ENCODE data around the gene RBBP8NL. TPM values are rescaled to one million over a fixed set of nuclear protein-coding genes. Genes with fewer than 3 reads are reported as not detected.
A peak's percentile ranks its signal among the peaks of the same experiment; 100 is the strongest.

Gene RBBP8NL
- total and polyA plus RNA-seq, 2 of the 8 experiments (the other 6 are each of a cell fraction or from before 2014, with no cell fraction given): 0.43 to 0.48 TPM

DNA sequence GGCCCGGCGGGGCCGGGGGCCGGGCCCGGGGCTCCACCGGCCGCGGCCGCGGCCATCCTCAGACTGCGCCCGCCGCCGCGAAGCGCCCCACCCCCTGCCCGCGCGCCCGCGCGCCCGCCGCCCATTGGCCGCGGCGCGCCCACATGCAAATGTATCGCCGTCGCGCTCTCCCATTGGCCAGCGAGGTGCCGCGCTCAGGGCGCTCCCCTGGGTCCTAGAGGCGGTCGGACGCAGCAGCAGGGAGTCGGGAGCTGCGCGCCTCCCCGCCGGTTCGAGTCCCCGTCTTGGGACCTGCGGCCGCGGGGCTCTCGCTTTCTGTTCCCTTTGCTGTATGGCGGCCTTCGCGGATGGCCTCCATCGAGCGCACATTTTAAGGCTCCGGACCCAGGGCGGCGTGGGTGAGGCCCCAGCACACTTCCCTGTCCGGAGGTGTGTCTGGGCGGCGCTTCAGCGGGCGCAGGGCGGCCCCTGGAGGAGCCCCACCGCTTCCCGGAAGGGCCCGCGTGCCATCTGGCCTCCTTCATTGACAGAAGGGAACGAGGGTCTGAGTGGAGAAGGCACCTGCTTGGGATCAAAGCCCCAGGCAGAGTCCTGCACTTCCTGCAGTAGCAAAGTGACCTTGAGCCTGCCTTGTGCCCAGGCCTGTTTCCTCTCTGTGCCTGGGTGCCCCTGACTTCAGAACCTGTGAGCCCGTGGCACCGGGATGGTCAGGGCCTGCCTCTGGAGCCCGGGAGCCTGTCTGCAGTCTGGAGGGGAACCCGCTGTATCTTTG is 19.9 kb downstream of the RBBP8NL start, which contains the start of gene CABLES2 (continued):
- TF ChIP-seq, protein P1, sequence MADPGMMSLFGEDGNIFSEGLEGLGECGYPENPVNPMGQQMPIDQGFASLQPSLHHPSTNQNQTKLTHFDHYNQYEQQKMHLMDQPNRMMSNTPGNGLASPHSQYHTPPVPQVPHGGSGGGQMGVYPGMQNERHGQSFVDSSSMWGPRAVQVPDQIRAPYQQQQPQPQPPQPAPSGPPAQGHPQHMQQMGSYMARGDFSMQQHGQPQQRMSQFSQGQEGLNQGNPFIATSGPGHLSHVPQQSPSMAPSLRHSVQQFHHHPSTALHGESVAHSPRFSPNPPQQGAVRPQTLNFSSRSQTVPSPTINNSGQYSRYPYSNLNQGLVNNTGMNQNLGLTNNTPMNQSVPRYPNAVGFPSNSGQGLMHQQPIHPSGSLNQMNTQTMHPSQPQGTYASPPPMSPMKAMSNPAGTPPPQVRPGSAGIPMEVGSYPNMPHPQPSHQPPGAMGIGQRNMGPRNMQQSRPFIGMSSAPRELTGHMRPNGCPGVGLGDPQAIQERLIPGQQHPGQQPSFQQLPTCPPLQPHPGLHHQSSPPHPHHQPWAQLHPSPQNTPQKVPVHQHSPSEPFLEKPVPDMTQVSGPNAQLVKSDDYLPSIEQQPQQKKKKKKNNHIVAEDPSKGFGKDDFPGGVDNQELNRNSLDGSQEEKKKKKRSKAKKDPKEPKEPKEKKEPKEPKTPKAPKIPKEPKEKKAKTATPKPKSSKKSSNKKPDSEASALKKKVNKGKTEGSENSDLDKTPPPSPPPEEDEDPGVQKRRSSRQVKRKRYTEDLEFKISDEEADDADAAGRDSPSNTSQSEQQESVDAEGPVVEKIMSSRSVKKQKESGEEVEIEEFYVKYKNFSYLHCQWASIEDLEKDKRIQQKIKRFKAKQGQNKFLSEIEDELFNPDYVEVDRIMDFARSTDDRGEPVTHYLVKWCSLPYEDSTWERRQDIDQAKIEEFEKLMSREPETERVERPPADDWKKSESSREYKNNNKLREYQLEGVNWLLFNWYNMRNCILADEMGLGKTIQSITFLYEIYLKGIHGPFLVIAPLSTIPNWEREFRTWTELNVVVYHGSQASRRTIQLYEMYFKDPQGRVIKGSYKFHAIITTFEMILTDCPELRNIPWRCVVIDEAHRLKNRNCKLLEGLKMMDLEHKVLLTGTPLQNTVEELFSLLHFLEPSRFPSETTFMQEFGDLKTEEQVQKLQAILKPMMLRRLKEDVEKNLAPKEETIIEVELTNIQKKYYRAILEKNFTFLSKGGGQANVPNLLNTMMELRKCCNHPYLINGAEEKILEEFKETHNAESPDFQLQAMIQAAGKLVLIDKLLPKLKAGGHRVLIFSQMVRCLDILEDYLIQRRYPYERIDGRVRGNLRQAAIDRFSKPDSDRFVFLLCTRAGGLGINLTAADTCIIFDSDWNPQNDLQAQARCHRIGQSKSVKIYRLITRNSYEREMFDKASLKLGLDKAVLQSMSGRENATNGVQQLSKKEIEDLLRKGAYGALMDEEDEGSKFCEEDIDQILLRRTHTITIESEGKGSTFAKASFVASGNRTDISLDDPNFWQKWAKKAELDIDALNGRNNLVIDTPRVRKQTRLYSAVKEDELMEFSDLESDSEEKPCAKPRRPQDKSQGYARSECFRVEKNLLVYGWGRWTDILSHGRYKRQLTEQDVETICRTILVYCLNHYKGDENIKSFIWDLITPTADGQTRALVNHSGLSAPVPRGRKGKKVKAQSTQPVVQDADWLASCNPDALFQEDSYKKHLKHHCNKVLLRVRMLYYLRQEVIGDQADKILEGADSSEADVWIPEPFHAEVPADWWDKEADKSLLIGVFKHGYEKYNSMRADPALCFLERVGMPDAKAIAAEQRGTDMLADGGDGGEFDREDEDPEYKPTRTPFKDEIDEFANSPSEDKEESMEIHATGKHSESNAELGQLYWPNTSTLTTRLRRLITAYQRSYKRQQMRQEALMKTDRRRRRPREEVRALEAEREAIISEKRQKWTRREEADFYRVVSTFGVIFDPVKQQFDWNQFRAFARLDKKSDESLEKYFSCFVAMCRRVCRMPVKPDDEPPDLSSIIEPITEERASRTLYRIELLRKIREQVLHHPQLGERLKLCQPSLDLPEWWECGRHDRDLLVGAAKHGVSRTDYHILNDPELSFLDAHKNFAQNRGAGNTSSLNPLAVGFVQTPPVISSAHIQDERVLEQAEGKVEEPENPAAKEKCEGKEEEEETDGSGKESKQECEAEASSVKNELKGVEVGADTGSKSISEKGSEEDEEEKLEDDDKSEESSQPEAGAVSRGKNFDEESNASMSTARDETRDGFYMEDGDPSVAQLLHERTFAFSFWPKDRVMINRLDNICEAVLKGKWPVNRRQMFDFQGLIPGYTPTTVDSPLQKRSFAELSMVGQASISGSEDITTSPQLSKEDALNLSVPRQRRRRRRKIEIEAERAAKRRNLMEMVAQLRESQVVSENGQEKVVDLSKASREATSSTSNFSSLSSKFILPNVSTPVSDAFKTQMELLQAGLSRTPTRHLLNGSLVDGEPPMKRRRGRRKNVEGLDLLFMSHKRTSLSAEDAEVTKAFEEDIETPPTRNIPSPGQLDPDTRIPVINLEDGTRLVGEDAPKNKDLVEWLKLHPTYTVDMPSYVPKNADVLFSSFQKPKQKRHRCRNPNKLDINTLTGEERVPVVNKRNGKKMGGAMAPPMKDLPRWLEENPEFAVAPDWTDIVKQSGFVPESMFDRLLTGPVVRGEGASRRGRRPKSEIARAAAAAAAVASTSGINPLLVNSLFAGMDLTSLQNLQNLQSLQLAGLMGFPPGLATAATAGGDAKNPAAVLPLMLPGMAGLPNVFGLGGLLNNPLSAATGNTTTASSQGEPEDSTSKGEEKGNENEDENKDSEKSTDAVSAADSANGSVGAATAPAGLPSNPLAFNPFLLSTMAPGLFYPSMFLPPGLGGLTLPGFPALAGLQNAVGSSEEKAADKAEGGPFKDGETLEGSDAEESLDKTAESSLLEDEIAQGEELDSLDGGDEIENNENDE (IDR thresholded peaks at IDR 0.05; ENCODE audit: insufficient replicate concordance, low read length): no peak
- TF ChIP-seq, protein P2, sequence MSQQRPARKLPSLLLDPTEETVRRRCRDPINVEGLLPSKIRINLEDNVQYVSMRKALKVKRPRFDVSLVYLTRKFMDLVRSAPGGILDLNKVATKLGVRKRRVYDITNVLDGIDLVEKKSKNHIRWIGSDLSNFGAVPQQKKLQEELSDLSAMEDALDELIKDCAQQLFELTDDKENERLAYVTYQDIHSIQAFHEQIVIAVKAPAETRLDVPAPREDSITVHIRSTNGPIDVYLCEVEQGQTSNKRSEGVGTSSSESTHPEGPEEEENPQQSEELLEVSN (IDR thresholded peaks at IDR 0.05): peak; percentile 76
- TF ChIP-seq TAF1 (IDR thresholded peaks at IDR 0.05; ENCODE audit: low read depth, low read length) (peak; percentile 83), TBP (IDR thresholded peaks at IDR 0.05; ENCODE audit: low read depth, low read length) (peak; percentile 50; the same call in 1 of the 2 replicates), CREB1 (IDR thresholded peaks at IDR 0.05) (peak; percentile 71), SP1 (IDR thresholded peaks at IDR 0.05; ENCODE audit: low read depth, low read length) (peak; percentile 84)
- TF ChIP-seq, protein P3, sequence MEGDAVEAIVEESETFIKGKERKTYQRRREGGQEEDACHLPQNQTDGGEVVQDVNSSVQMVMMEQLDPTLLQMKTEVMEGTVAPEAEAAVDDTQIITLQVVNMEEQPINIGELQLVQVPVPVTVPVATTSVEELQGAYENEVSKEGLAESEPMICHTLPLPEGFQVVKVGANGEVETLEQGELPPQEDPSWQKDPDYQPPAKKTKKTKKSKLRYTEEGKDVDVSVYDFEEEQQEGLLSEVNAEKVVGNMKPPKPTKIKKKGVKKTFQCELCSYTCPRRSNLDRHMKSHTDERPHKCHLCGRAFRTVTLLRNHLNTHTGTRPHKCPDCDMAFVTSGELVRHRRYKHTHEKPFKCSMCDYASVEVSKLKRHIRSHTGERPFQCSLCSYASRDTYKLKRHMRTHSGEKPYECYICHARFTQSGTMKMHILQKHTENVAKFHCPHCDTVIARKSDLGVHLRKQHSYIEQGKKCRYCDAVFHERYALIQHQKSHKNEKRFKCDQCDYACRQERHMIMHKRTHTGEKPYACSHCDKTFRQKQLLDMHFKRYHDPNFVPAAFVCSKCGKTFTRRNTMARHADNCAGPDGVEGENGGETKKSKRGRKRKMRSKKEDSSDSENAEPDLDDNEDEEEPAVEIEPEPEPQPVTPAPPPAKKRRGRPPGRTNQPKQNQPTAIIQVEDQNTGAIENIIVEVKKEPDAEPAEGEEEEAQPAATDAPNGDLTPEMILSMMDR (IDR thresholded peaks at IDR 0.05; ENCODE audit: control extremely low read depth in 1 of 3, insufficient read depth in 1 of 3, low read depth in 1 of 3, low read length in 3 of 3): no peak

Measured in H1 (cell line).